Ecto neural progenitor cell (in vitro differentiated cells): ENCODE measurements around the gene SULT1C2.
"Not testable (repeated sequence)": the region's sequence is repeated elsewhere in the genome, so short reads cannot be mapped to it uniquely, and the experiment has no call there.

Source experiments
- DNase-seq: peaks from one replicate; pipeline ENCODE4 v3.0.0-alpha.2; 2018; ENCODE audit warnings: low spot score

The SULT1C2 gene

GRCh38 chr2:108351889-108352288, 63.2 kb downstream of the SULT1C2 start:
- DNase-seq: no peak

- DNase-seq: no peak
Observed at GRCh38 chr2:108354136-108354535, 65.4 kb downstream of the SULT1C2 start.

- no peak for DNase-seq
Observed at GRCh38 chr2:108355906-108356734, 67.4 kb downstream of the SULT1C2 start.

GRCh38 chr2:108359336-108359735, 70.6 kb downstream of the SULT1C2 start:
- not testable (repeated sequence) for DNase-seq
